GM23338 (cell line): ENCODE data around the gene ZNF831. TPM values are rescaled to one million over a fixed set of nuclear protein-coding genes. Genes with fewer than 3 reads are reported as not detected.

Experiments
- ATAC-seq: fragments of 200-7000 bp; cut with Tn5 transposase; 3 replicates; pipeline ENCODE4 v1.9.1; 2020
- DNase-seq: peaks from one replicate; pipeline ENCODE4 v3.0.0-alpha.2; 2015; ENCODE audit warnings: low spot score
- H2AFZ ChIP-seq: fragments of 200-600 bp; sonication (generic); 2 replicates; pipeline ENCODE4 v1.8.0; 2016; ENCODE audit warnings: antibody characterized with exemption, mild to moderate bottlenecking, moderate library complexity
- H3F3A ChIP-seq: fragments of 200-600 bp; sonication (generic); replicated peaks from 2 replicates; pipeline ENCODE4 v1.8.0; 2017; ENCODE audit warnings: antibody characterized with exemption, mixed run types, low read depth
- H3K27ac ChIP-seq: fragments of 200-600 bp; sonication (generic); 2 replicates; pipeline ENCODE4 v1.6.1; 2016; ENCODE audit warnings: low read depth
- H3K27me3 ChIP-seq: fragments of 200-600 bp; sonication (generic); 2 replicates; pipeline ENCODE4 v1.8.0; 2016; ENCODE audit warnings: mild to moderate bottlenecking, mixed run types, moderate library complexity; ENCODE audit not compliant: insufficient read depth
- H3K36me3 ChIP-seq: fragments of 200-600 bp; sonication (generic); 2 replicates; pipeline ENCODE4 v1.8.0; 2016; ENCODE audit warnings: mild to moderate bottlenecking; ENCODE audit not compliant: insufficient read depth
- H3K4me1 ChIP-seq: fragments of 200-600 bp; sonication (generic); 2 replicates; pipeline ENCODE4 v1.8.0; 2016; ENCODE audit warnings: mild to moderate bottlenecking, moderate library complexity; ENCODE audit not compliant: insufficient read depth
- H3K4me2 ChIP-seq: fragments of 200-600 bp; sonication (generic); 2 replicates; pipeline ENCODE4 v1.7.1; 2017; ENCODE audit warnings: mixed run types
- H3K4me3 ChIP-seq: fragments of 200-600 bp; sonication (generic); 2 replicates; pipeline ENCODE4 v1.6.1; 2016; ENCODE audit warnings: mixed run types
- H3K79me2 ChIP-seq: fragments of 200-600 bp; sonication (generic); replicated peaks from 2 replicates; pipeline ENCODE4 v1.8.0; 2017; ENCODE audit warnings: mild to moderate bottlenecking; ENCODE audit not compliant: insufficient read depth
- H3K9me2 ChIP-seq: fragments of 200-600 bp; sonication (generic); 2 replicates; pipeline ENCODE4 v1.8.0; 2017; ENCODE audit not compliant: insufficient read depth
- H4K20me1 ChIP-seq: fragments of 200-600 bp; sonication (generic); replicated peaks from 2 replicates; pipeline ENCODE4 v1.8.0; 2017; ENCODE audit warnings: mild to moderate bottlenecking; ENCODE audit not compliant: insufficient read depth
- H3K27ac Mint-ChIP-seq: 2 replicates; pipeline ENCODE4 v1.8.0; 2020; ENCODE audit warnings: inconsistent platforms, mild to moderate bottlenecking, moderate library complexity, mixed read lengths
- H3K27me3 Mint-ChIP-seq: 3 replicates; pipeline ENCODE4 v1.8.0; 2022; ENCODE audit warnings: low read depth, mild to moderate bottlenecking, moderate library complexity, mixed read lengths, inconsistent platforms; ENCODE audit not compliant: insufficient read depth, poor library complexity
- H3K36me3 Mint-ChIP-seq: 3 replicates; pipeline ENCODE4 v1.8.0; 2021; ENCODE audit warnings: low read depth, mild to moderate bottlenecking, inconsistent platforms, moderate library complexity, mixed read lengths
- H3K4me1 Mint-ChIP-seq: 3 replicates; pipeline ENCODE4 v1.8.0; 2020; ENCODE audit warnings: mild to moderate bottlenecking, inconsistent platforms, mixed read lengths
- H3K4me3 Mint-ChIP-seq: 3 replicates; pipeline ENCODE4 v1.8.0; 2021; ENCODE audit warnings: moderate library complexity, mild to moderate bottlenecking, inconsistent platforms, mixed read lengths
- H3K9me3 Mint-ChIP-seq: 3 replicates; pipeline ENCODE4 v1.8.0; 2020; ENCODE audit warnings: moderate library complexity, mild to moderate bottlenecking, inconsistent platforms, mixed read lengths
- CREB1 ChIP-seq: fragments of 250-450 bp; sonication (Bioruptor Pico); IDR thresholded peaks from 2 replicates; pipeline ENCODE4 v1.5.0; 2020; ENCODE audit warnings: low read depth, mild to moderate bottlenecking, moderate library complexity
- CTCF ChIP-seq, 2 experiments: fragments of 200-600 bp in 1 of 2; sonication (generic) in 1 of 2; conservative IDR thresholded peaks; 2 replicates each; pipeline versions ENCODE4 v1.5.1 to v1.6.1; 2016 to 2017; ENCODE audit warnings: antibody characterized with exemption in 2 of 2, low read depth in 2 of 2, mild to moderate bottlenecking in 2 of 2, moderate library complexity in 1 of 2
- ETS1 ChIP-seq: IDR thresholded peaks from 2 replicates; pipeline ENCODE4 v1.6.1; 2016; ENCODE audit warnings: antibody characterized with exemption
- EZH2 ChIP-seq: fragments of 200-600 bp; sonication (generic); IDR thresholded peaks from one replicate; pipeline ENCODE4 v1.8.0; 2017; ENCODE audit warnings: antibody characterized with exemption, mild to moderate bottlenecking, low read depth; ENCODE audit not compliant: unreplicated experiment
- EZH2phosphoT487 ChIP-seq: fragments of 200-600 bp; sonication (generic); IDR thresholded peaks from one replicate; pipeline ENCODE4 v1.8.1; 2018; ENCODE audit warnings: antibody characterized with exemption; ENCODE audit not compliant: unreplicated experiment
- JUNB ChIP-seq: IDR thresholded peaks from one replicate; pipeline ENCODE4 v1.6.1; 2016; ENCODE audit warnings: antibody characterized with exemption; ENCODE audit not compliant: unreplicated experiment
- NANOG ChIP-seq: IDR thresholded peaks from 2 replicates; pipeline ENCODE4 v1.6.1; 2016; ENCODE audit warnings: antibody characterized with exemption, borderline replicate concordance
- POLR2AphosphoS5 ChIP-seq: IDR thresholded peaks from 2 replicates; pipeline ENCODE4 v1.6.1; 2016; ENCODE audit warnings: antibody characterized with exemption, low read depth
- REST ChIP-seq: IDR thresholded peaks from one replicate; pipeline ENCODE4 v1.6.1; 2018; ENCODE audit warnings: antibody characterized with exemption; ENCODE audit not compliant: unreplicated experiment
- STAT1 ChIP-seq: IDR thresholded peaks from one replicate; pipeline ENCODE4 v1.6.1; 2016; ENCODE audit warnings: antibody characterized with exemption; ENCODE audit not compliant: unreplicated experiment
- ZNF114 ChIP-seq: fragments of 250-450 bp; sonication (Bioruptor Pico); IDR thresholded peaks from 2 replicates; pipeline ENCODE4 v1.5.0; 2020; ENCODE audit warnings: mild to moderate bottlenecking, moderate library complexity
- ZNF331 ChIP-seq: fragments of 250-450 bp; sonication (Bioruptor Pico); IDR thresholded peaks from 2 replicates; pipeline ENCODE4 v1.5.0; 2020; ENCODE audit warnings: low read depth, mild to moderate bottlenecking, moderate library complexity
- ZNF462 ChIP-seq: fragments of 250-450 bp; sonication (Bioruptor Pico); IDR thresholded peaks from 2 replicates; pipeline ENCODE4 v1.5.0; 2020; ENCODE audit warnings: mild to moderate bottlenecking, moderate library complexity
- polyA plus RNA-seq: library from polyadenylated mRNA; unstranded; fragments of >200 nt; fragmentation: Nextera tagmentation; extraction: Ambion mirVana; gene quantifications from 2 replicates; pipeline ENCODE4 v1.2.1, GENCODE V29; 2016
- total RNA-seq: library from RNA; depleted of rRNA; stranded (reverse); fragments of >200 nt; shearing (Covaris generic); gene quantifications from 2 replicates; pipeline ENCODE4 v1.2.3, GENCODE V29; 2014

Gene ZNF831
- total and polyA plus RNA-seq, 2 experiments from 2014 or later: not detected

GRCh38 chr20:59122566-59122919 lies 41.1 kb upstream of the ZNF831 start:
- ATAC-seq: no peak
- Mint-ChIP-seq H3K4me3 (no peak overlapping the region; the same call in 2 of the 3 replicates), H3K27me3 (peaks cover 7% of the 10 kb centered on the region)

More at GRCh38 chr20:59122566-59122919, 41.1 kb upstream of the ZNF831 start:
- H3K27ac Mint-ChIP-seq: no peak overlapping the region
- Histone ChIP-seq H3K27me3 (no peaks in the 10 kb centered on the region), H3K4me1 (peaks cover 29% of the 10 kb centered on the region), H4K20me1 (no peaks in the 10 kb centered on the region), H3K79me2 (no peaks in the 10 kb centered on the region), H3K27ac (peak overlapping the region; percentile 74), H3K4me3 (no peak overlapping the region), H3K36me3 (no peaks in the 10 kb centered on the region), H3F3A (peaks cover 5% of the 10 kb centered on the region; the same call in 1 of the 2 replicates), H2AFZ (peak overlapping the region; percentile 9; the same call in 1 of the 2 replicates), H3K9me2 (peaks cover 12% of the 10 kb centered on the region; the same call in 1 of the 2 replicates), H3K4me2 (peak overlapping the region; percentile 30)
- TF ChIP-seq EZH2phosphoT487 (no peak), STAT1 (no peak), JUNB (no peak), CREB1 (CRISPR knock-in tag) (no peak), CTCF (conservative IDR thresholded peaks at IDR 0.05; ENCODE audit: low read depth in 2 of 2) (no peak), POLR2AphosphoS5 (no peak), EZH2 (no peak), ZNF331 (CRISPR knock-in tag) (no peak), NANOG (no peak), ZNF462 (CRISPR knock-in tag) (no peak), ZNF114 (no peak), REST (no peak), ETS1 (no peak)
- H3K4me1 Mint-ChIP-seq: peaks cover 52% of the 10 kb centered on the region
- H3K9me3 Mint-ChIP-seq: peaks cover 21% of the 10 kb centered on the region
- no peak for DNase-seq
- peaks cover 20% of the 10 kb centered on the region for H3K36me3 Mint-ChIP-seq
